ENCODE results near the gene LTBP4. TPM values are rescaled to one million over a fixed set of nuclear protein-coding genes. Genes with fewer than 3 reads are reported as not detected.

LTBP4 gene
- total and polyA plus RNA-seq, 2 donors (not counting 3 experiments of a cell fraction or from before 2014, with no cell fraction given) = 25.9 to 38.0 TPM

- FAIRE-seq = peak; percentile 73
- H3K9me3 ChIP-seq (replicated peaks; ENCODE audit: control insufficient read depth, insufficient read depth, low read length) = no peaks in the 10 kb centered on the region
- BruUV-seq (replicated peaks) = no TSS peak
- no peaks in the 10 kb centered on the region for H4K20me1 ChIP-seq (replicated peaks; ENCODE audit: control insufficient read depth, extremely low read depth, insufficient read depth, low read length)
- H2AFZ ChIP-seq (ENCODE audit: low read depth, low read length) = peak overlapping the region; percentile 91
- dilution Hi-C loops (cut with MboI; ENCODE audit: extremely low pct_ligation_motif_present, low sequenced_read_pairs) (no loop called here), intact Hi-C loops (cut with micrococcal nuclease) (no loop called here)
- no peaks in the 10 kb centered on the region for H3K36me3 ChIP-seq (ENCODE audit: control insufficient read depth in 2 of 2, extremely low read depth in 1 of 2, insufficient read depth in 2 of 2, low read length in 2 of 2)
- peaks cover 24% of the 10 kb centered on the region for H3K4me1 ChIP-seq (ENCODE audit: control insufficient read depth, extremely low read depth, insufficient read depth, low read length)
- peak overlapping the region; percentile 75 for H3K4me2 ChIP-seq (ENCODE audit: insufficient read depth, low read length)
- no peak for DNase-seq (ENCODE audit: low read depth, low spot score)
- H3K9ac ChIP-seq (replicated peaks; ENCODE audit: extremely low read depth, insufficient read depth, low read length) = peak overlapping the region; percentile 43
- H3K27me3 ChIP-seq (ENCODE audit: control insufficient read depth in 2 of 2, insufficient read depth in 2 of 2, low read length in 2 of 2) = no peaks in the 10 kb centered on the region
- CTCF ChIA-PET = interaction anchor here (1.0 to 1.4 kb wide), 2 partner anchors 10 to 22 kb away, joined by 10 to 12 read pairs; no protein-coding TSS in a partner anchor
- H3K79me2 ChIP-seq (ENCODE audit: control insufficient read depth, insufficient read depth, low read length) = no peaks in the 10 kb centered on the region
- H3K9me1 ChIP-seq (replicated peaks; ENCODE audit: control insufficient read depth, extremely low read depth, insufficient read depth, low read length) = no peaks in the 10 kb centered on the region
- TF ChIP-seq POLR2AphosphoS5 (IDR thresholded peaks at IDR 0.05; ENCODE audit: insufficient read depth, low read depth, low read length) (no peak), FOS (IDR thresholded peaks at IDR 0.05; ENCODE audit: borderline replicate concordance, insufficient read depth, low read length) (no peak), POLR2A (IDR thresholded peaks at IDR 0.05; ENCODE audit: low read depth, low read length) (no peak), MYC (IDR thresholded peaks at IDR 0.05; ENCODE audit: low read depth, low read length) (no peak)
- TF ChIP-seq, protein P1, sequence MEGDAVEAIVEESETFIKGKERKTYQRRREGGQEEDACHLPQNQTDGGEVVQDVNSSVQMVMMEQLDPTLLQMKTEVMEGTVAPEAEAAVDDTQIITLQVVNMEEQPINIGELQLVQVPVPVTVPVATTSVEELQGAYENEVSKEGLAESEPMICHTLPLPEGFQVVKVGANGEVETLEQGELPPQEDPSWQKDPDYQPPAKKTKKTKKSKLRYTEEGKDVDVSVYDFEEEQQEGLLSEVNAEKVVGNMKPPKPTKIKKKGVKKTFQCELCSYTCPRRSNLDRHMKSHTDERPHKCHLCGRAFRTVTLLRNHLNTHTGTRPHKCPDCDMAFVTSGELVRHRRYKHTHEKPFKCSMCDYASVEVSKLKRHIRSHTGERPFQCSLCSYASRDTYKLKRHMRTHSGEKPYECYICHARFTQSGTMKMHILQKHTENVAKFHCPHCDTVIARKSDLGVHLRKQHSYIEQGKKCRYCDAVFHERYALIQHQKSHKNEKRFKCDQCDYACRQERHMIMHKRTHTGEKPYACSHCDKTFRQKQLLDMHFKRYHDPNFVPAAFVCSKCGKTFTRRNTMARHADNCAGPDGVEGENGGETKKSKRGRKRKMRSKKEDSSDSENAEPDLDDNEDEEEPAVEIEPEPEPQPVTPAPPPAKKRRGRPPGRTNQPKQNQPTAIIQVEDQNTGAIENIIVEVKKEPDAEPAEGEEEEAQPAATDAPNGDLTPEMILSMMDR (IDR thresholded peaks at IDR 0.05; ENCODE audit: extremely low read depth in 1 of 2, insufficient read depth in 1 of 2, low read depth in 1 of 2, low read length in 2 of 2) = no peak
- peak overlapping the region; percentile 26 to 46 (median 43) for H3K4me3 ChIP-seq (replicated peaks in 1 of 3; ENCODE audit: insufficient read depth in 1 of 3, low read depth in 1 of 3, low read length in 3 of 3)
- POLR2A ChIA-PET = no interaction called here
- peak overlapping the region; percentile 48 for H3K27ac ChIP-seq (ENCODE audit: insufficient read depth, low read depth, low read length)
Observed at GRCh38 chr19:40612831-40613689, 11.9 kb downstream of the LTBP4 start.

Measured in endothelial cell of umbilical vein (primary cell).